Neural cell (in vitro differentiated cells): ENCODE measurements around the gene ACOXL. TPM values are rescaled to one million over a fixed set of nuclear protein-coding genes. Genes with fewer than 3 reads are reported as not detected.

ENCODE experiments used
- H2AFZ ChIP-seq: fragments of 200-600, 300-800 bp; sonication (generic), shearing (Covaris generic); 2 replicates; pipeline ENCODE4 v1.6.0; 2014; ENCODE audit warnings: low read depth, mild to moderate bottlenecking, antibody characterized with exemption, low read length, moderate library complexity
- H3F3A ChIP-seq: fragments of 200-600 bp; shearing (Covaris generic); 2 replicates; pipeline ENCODE4 v1.6.1; 2016; ENCODE audit warnings: mild to moderate bottlenecking, moderate library complexity, mixed read lengths, antibody characterized with exemption, low read length; ENCODE audit not compliant: insufficient read depth, poor library complexity, severe bottlenecking
- H3K27ac ChIP-seq: fragments of 200-600, 300-800 bp; sonication (generic), shearing (Covaris generic); 2 replicates; pipeline ENCODE4 v1.5.1; 2014; ENCODE audit warnings: mild to moderate bottlenecking, low read length, moderate library complexity
- H3K27me3 ChIP-seq: fragments of 300-800, 200-600 bp; sonication (generic), shearing (Covaris generic); 2 replicates; pipeline ENCODE4 v1.6.0; 2014; ENCODE audit warnings: mild to moderate bottlenecking, low read depth, low read length, moderate library complexity; ENCODE audit not compliant: insufficient read depth
- H3K36me3 ChIP-seq: fragments of 300-800, 200-600 bp; sonication (generic), shearing (Covaris generic); 2 replicates; pipeline ENCODE4 v1.5.1; 2014; ENCODE audit warnings: mild to moderate bottlenecking, antibody characterized with exemption, low read length, moderate library complexity; ENCODE audit not compliant: insufficient read depth
- H3K4me2 ChIP-seq: fragments of 300-800, 200-600 bp; sonication (generic), shearing (Covaris generic); 2 replicates; pipeline ENCODE4 v1.6.0; 2014; ENCODE audit warnings: mild to moderate bottlenecking, low read length
- H3K4me3 ChIP-seq: fragments of 300-800, 200-600 bp; sonication (generic), shearing (Covaris generic); 2 replicates; pipeline ENCODE4 v1.5.1; 2014; ENCODE audit warnings: mild to moderate bottlenecking, low read length, moderate library complexity
- H3K79me2 ChIP-seq: fragments of 200-600 bp; shearing (Covaris generic); replicated peaks from 2 replicates; pipeline ENCODE4 v1.6.0; 2014; ENCODE audit warnings: mild to moderate bottlenecking, low read length, moderate library complexity; ENCODE audit not compliant: insufficient read depth
- H3K9ac ChIP-seq: fragments of 300-800, 200-600 bp; sonication (generic), shearing (Covaris generic); 2 replicates; pipeline ENCODE4 v1.6.1; 2016; ENCODE audit warnings: mild to moderate bottlenecking, low read length, mixed read lengths
- H3K9me2 ChIP-seq: fragments of 200-600 bp; shearing (Covaris generic); 2 replicates; pipeline ENCODE4 v1.6.1; 2016; ENCODE audit warnings: mild to moderate bottlenecking, low read length, mixed read lengths; ENCODE audit not compliant: insufficient read depth
- H3K9me3 ChIP-seq: fragments of 200-600, 300-800 bp; sonication (generic), shearing (Covaris generic); 2 replicates; pipeline ENCODE4 v1.6.1; 2016; ENCODE audit warnings: mild to moderate bottlenecking, mixed run types, low read length, moderate library complexity, mixed read lengths
- H4K20me1 ChIP-seq: fragments of 200-600 bp; shearing (Covaris generic); 2 replicates; pipeline ENCODE4 v1.6.1; 2016; ENCODE audit warnings: mild to moderate bottlenecking, mixed run types; ENCODE audit not compliant: insufficient read depth
- EP300 ChIP-seq: fragments of 450-650 bp; conservative IDR thresholded peaks from 2 replicates; pipeline ENCODE4 v1.6.1; 2014; ENCODE audit warnings: antibody characterized with exemption, mild to moderate bottlenecking, moderate library complexity; ENCODE audit not compliant: poor library complexity, severe bottlenecking
- EZH2 ChIP-seq: fragments of 200-600, 300-800 bp; shearing (Covaris generic), sonication (generic); IDR thresholded peaks from 2 replicates; pipeline ENCODE4 v1.6.1; 2014; ENCODE audit warnings: antibody characterized with exemption, low read length, borderline replicate concordance, mild to moderate bottlenecking; ENCODE audit not compliant: insufficient read depth, poor library complexity, severe bottlenecking
- MXI1 ChIP-seq: fragments of 450-650 bp; conservative IDR thresholded peaks from 2 replicates; pipeline ENCODE4 v1.6.1; 2014; ENCODE audit warnings: antibody characterized with exemption, mild to moderate bottlenecking; ENCODE audit not compliant: poor library complexity, severe bottlenecking
- POLR2AphosphoS5 ChIP-seq: IDR thresholded peaks from 2 replicates; pipeline ENCODE4 v1.6.1; 2012
- RAD21 ChIP-seq: fragments of 450-650 bp; conservative IDR thresholded peaks from 2 replicates; pipeline ENCODE4 v1.6.1; 2014; ENCODE audit warnings: antibody characterized with exemption, mild to moderate bottlenecking, moderate library complexity
- SMC3 ChIP-seq: fragments of 450-650 bp; conservative IDR thresholded peaks from 2 replicates; pipeline ENCODE4 v1.6.1; 2014; ENCODE audit warnings: antibody characterized with exemption, mild to moderate bottlenecking, moderate library complexity; ENCODE audit not compliant: poor library complexity
- TAF1 ChIP-seq: IDR thresholded peaks from 2 replicates; pipeline ENCODE4 v1.6.1; 2012; ENCODE audit warnings: low read depth
- polyA plus RNA-seq: library from polyadenylated mRNA; depleted of rRNA; stranded (reverse); fragments of >200 nt; gene quantifications from 2 replicates; pipeline ENCODE4 v1.2.3, GENCODE V29; 2014
- TF ChIP-seq, protein P1 (sequence below): IDR thresholded peaks from 2 replicates; pipeline ENCODE4 v1.6.1; 2012; ENCODE audit warnings: borderline replicate concordance
- TF ChIP-seq, protein P2 (sequence below): fragments of 450-650 bp; IDR thresholded peaks from 2 replicates; pipeline ENCODE4 v1.5.1; 2014; ENCODE audit warnings: antibody characterized with exemption, mild to moderate bottlenecking, moderate library complexity; ENCODE audit not compliant: poor library complexity, severe bottlenecking

ACOXL gene
- polyA plus RNA-seq, 1 donor from 2014 or later: not detected

DNA sequence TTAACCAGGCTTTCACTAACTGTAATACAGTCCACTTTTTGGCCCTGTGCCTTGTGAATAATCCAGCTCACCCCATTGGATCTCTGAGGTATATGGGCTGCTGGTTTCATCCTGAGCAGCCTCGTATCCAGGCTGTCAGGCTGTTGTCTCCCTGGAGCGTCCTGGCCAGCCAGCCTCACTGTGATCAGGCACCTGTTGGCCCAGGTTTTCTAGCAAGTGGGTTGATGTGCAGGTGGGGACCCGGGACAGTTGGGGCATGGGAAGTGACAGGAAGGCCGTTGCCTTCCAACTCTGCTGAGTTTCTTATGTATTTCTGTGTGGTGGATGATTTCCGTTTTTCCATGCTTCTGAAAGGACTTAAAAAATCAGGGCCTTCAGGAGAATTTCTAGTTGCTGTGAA, 132.4 kb downstream of the ACOXL start:
- Histone ChIP-seq H4K20me1 (no peaks in the 10 kb centered on the region), H3K9me2 (no peaks in the 10 kb centered on the region), H3K9me3 (no peaks in the 10 kb centered on the region), H3K4me2 (no peak overlapping the region), H3K79me2 (no peaks in the 10 kb centered on the region), H3F3A (no peaks in the 10 kb centered on the region), H3K9ac (no peak overlapping the region), H3K36me3 (no peaks in the 10 kb centered on the region), H3K27me3 (peaks cover 5% of the 10 kb centered on the region), H2AFZ (no peak overlapping the region), H3K27ac (no peak overlapping the region), H3K4me3 (no peak overlapping the region)
- TF ChIP-seq, protein P1, sequence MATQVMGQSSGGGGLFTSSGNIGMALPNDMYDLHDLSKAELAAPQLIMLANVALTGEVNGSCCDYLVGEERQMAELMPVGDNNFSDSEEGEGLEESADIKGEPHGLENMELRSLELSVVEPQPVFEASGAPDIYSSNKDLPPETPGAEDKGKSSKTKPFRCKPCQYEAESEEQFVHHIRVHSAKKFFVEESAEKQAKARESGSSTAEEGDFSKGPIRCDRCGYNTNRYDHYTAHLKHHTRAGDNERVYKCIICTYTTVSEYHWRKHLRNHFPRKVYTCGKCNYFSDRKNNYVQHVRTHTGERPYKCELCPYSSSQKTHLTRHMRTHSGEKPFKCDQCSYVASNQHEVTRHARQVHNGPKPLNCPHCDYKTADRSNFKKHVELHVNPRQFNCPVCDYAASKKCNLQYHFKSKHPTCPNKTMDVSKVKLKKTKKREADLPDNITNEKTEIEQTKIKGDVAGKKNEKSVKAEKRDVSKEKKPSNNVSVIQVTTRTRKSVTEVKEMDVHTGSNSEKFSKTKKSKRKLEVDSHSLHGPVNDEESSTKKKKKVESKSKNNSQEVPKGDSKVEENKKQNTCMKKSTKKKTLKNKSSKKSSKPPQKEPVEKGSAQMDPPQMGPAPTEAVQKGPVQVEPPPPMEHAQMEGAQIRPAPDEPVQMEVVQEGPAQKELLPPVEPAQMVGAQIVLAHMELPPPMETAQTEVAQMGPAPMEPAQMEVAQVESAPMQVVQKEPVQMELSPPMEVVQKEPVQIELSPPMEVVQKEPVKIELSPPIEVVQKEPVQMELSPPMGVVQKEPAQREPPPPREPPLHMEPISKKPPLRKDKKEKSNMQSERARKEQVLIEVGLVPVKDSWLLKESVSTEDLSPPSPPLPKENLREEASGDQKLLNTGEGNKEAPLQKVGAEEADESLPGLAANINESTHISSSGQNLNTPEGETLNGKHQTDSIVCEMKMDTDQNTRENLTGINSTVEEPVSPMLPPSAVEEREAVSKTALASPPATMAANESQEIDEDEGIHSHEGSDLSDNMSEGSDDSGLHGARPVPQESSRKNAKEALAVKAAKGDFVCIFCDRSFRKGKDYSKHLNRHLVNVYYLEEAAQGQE: no peak
- TF ChIP-seq, protein P2, sequence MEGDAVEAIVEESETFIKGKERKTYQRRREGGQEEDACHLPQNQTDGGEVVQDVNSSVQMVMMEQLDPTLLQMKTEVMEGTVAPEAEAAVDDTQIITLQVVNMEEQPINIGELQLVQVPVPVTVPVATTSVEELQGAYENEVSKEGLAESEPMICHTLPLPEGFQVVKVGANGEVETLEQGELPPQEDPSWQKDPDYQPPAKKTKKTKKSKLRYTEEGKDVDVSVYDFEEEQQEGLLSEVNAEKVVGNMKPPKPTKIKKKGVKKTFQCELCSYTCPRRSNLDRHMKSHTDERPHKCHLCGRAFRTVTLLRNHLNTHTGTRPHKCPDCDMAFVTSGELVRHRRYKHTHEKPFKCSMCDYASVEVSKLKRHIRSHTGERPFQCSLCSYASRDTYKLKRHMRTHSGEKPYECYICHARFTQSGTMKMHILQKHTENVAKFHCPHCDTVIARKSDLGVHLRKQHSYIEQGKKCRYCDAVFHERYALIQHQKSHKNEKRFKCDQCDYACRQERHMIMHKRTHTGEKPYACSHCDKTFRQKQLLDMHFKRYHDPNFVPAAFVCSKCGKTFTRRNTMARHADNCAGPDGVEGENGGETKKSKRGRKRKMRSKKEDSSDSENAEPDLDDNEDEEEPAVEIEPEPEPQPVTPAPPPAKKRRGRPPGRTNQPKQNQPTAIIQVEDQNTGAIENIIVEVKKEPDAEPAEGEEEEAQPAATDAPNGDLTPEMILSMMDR: no peak
- TF ChIP-seq TAF1 (no peak), MXI1 (no peak), SMC3 (no peak), POLR2AphosphoS5 (no peak), EP300 (no peak), EZH2 (no peak), RAD21 (no peak)

DNA sequence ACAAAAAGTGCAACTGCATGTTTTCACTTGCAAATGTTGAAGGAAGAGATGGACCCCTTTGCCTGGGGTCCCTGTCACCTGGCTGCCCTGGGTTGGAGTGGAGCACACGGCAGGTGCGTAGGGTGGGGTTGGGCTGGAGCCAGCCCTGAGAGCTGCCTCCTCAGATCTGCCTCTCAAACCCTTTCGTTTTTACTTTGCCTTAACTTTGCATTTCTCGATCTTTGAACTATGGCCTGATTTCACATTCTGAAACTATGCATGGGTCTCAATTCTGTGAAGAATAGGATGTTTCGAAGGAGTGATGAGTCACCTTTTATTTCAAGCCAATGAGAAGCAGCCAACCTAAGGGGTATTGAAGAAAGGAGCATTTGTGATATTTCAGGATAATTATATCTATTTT, 132.8 kb downstream of the ACOXL start:
- Histone ChIP-seq H4K20me1 (no peaks in the 10 kb centered on the region), H3K9me3 (no peaks in the 10 kb centered on the region), H2AFZ (no peak overlapping the region), H3K4me3 (no peak overlapping the region), H3K27ac (no peak overlapping the region), H3K27me3 (peaks cover 5% of the 10 kb centered on the region), H3K4me2 (no peak overlapping the region), H3K36me3 (no peaks in the 10 kb centered on the region), H3K79me2 (no peaks in the 10 kb centered on the region), H3F3A (no peaks in the 10 kb centered on the region), H3K9ac (no peak overlapping the region), H3K9me2 (no peaks in the 10 kb centered on the region)
- TF ChIP-seq SMC3 (no peak), EZH2 (no peak), POLR2AphosphoS5 (no peak), MXI1 (no peak), RAD21 (no peak), EP300 (no peak), TAF1 (no peak)
- TF ChIP-seq, protein P1: no peak
- TF ChIP-seq, protein P2: no peak
